Measurements from ENCODE around the gene LONRF2.
"Not testable (repeated sequence)": the region's sequence is repeated elsewhere in the genome, so short reads cannot be mapped to it uniquely, and the experiment has no call there.

DNA sequence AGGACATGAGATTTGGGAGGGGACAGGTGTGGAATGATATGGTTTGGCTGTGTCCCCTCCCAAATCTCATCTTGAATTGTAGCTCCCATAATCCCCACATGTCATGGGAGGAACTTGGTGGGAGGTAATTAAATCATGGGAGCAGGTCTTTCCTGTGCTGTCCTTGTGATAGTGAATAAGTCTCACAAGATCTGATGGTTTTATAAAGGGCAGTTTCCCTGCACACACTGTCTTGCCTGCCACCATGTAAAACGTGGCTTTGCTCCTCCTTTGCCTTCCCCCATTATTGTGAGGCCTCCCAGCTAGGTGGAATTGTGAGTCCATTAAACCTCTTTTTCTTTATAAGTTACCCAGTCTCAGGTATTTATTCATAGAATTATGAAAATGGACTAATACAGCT is 22.8 kb upstream of the LONRF2 start:
- TF ChIP-seq POLR2A, POLR2AphosphoS5 (IDR thresholded peaks at IDR 0.05): not testable (repeated sequence)
- TF ChIP-seq, protein P1, sequence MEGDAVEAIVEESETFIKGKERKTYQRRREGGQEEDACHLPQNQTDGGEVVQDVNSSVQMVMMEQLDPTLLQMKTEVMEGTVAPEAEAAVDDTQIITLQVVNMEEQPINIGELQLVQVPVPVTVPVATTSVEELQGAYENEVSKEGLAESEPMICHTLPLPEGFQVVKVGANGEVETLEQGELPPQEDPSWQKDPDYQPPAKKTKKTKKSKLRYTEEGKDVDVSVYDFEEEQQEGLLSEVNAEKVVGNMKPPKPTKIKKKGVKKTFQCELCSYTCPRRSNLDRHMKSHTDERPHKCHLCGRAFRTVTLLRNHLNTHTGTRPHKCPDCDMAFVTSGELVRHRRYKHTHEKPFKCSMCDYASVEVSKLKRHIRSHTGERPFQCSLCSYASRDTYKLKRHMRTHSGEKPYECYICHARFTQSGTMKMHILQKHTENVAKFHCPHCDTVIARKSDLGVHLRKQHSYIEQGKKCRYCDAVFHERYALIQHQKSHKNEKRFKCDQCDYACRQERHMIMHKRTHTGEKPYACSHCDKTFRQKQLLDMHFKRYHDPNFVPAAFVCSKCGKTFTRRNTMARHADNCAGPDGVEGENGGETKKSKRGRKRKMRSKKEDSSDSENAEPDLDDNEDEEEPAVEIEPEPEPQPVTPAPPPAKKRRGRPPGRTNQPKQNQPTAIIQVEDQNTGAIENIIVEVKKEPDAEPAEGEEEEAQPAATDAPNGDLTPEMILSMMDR (IDR thresholded peaks at IDR 0.05), result not testable (repeated sequence)
